HG03064 (cell line): Measurements from ENCODE around the gene CCDC88C.

Experiments
- ATAC-seq: cut with Tn5 transposase; IDR thresholded peaks from one replicate; pipeline ENCODE4 v1.9.1; 2021; ENCODE audit warnings: low read depth; ENCODE audit not compliant: unreplicated experiment

The CCDC88C gene

DNA sequence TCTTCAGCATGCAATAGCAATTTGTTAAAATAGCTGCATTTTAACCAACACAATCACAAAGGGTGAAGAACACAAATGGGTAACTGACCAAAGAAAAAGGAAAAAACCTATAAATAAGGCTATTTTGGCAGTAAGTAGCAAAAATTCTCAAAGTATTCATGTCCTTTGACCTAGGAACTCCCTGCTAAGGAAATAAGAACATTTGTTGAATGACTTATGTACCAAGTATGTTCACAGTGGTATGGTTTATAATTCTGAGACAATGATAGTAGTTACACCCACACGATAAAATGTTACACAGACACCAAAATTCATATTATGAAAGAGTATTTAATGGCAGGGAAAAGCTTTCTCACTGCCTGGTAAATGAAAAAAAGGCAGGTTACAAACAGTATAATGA is 16.9 kb downstream of the CCDC88C start:
- no peak for ATAC-seq

- no peak for ATAC-seq
These were observed 17.6 kb downstream of the CCDC88C start for GRCh38 chr14:91399868-91400640.

DNA sequence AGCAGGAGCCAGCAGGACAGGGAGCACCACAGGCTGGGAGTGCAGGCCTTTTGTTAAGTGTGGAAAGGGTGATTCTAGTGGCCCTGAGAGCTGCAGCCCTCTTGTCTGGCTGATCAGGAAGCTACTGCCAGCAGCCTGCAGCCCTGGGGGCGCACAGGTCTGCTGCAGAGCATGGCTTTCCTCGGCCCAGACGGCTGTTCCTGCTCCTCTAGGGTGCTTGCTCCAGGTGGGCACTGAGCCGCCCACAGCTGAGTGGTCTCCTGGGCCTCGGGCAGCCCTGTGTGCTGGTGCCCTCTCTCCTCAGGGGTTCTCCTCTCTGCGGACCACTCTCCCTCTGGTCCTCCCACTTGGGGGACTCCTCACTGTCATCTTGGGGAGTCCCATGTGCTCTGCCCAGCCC is 18.9 kb downstream of the CCDC88C start:
- ATAC-seq = no peak

GRCh38 chr14:91397965-91398591 is 19.5 kb downstream of the CCDC88C start:
- no peak for ATAC-seq

DNA sequence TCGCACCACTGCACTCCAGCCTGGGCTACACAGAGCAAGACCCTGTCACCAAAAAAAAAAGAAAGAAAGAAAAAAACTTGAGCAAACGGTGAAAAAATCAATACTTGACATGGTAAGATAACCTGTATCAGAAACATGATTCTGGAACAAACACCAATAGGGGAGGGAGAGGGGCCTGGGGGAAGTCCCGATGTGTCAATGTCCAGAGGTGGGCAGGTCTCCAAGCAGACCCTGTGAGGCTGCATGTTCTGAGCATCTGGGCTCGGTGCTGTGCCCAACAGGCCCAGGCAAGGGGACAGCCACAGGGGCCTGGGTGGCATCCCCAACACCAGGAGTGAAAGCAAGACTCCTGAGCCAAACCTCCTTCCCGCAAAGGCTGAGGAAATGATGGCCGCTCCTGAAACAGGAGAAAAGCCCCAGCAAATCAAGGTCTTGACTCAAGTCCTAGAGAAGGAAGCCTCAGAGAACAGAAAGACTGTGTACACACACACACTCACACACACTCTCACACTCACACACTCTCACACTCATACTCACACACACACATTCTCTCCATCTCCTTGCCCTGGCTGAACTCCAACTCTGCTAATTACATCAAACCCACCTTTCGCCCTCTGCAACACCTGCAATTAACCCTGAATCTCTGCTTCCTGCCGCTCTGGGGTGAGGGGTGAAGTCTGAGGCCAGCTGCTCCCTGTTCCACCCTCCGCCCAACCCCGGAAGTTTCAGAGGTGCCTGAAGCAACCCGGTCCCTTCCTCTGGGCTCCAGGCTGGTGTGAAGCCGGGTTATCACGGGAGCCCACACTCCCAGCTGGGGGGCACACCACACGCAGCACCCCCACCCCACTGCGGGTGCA is 20.4 kb downstream of the CCDC88C start:
- peak; percentile 59 for ATAC-seq

GRCh38 chr14:91396013-91396660 is 21.5 kb downstream of the CCDC88C start:
- no peak for ATAC-seq

GRCh38 chr14:91395466-91395865 is 22.2 kb downstream of the CCDC88C start:
- no peak for ATAC-seq

DNA sequence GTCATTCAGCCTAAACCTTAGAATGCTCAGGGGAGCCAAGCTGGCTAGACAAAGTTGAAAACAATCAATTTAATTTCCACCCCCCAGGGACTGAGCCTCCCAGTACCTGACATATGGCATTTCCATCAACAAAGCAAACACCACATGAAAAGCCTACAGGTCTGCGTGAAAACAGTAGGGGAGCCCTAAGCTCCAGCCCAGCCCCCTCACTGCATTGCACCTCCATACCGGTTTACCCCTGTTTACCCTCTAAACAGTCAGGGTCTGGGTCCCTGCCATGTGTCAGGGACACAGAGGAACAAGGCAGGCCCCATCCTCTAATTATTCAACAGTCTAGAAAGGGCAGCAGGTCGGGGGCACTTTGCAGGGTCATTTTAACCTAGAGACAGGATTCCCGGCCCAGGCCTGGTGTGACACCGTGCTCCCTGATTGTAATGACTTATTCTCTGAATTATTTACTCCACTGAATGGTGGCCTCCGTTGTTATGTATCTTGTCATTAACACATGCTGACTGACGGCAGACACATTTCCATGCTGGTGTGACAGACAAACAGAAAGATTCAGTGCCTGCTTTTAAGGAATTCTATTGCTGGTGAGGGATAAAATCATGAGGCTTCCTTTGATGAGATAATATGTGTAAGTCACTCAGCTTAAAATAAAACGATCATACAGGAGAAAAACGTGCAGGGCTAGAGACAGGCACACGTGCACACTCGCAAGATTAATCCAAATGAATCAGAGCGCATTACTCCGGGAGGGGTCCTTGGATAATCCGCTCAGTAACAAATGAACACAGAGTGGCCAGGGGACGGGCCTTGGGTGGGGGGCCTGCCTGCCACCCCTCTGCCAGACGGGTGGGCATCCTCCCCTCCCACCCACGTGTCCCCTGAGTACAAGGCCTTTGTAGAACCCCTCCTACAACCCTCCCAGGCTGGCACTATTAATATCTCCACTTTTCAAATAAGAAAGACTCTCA is 23.2 kb downstream of the CCDC88C start:
- ATAC-seq = no peak

DNA sequence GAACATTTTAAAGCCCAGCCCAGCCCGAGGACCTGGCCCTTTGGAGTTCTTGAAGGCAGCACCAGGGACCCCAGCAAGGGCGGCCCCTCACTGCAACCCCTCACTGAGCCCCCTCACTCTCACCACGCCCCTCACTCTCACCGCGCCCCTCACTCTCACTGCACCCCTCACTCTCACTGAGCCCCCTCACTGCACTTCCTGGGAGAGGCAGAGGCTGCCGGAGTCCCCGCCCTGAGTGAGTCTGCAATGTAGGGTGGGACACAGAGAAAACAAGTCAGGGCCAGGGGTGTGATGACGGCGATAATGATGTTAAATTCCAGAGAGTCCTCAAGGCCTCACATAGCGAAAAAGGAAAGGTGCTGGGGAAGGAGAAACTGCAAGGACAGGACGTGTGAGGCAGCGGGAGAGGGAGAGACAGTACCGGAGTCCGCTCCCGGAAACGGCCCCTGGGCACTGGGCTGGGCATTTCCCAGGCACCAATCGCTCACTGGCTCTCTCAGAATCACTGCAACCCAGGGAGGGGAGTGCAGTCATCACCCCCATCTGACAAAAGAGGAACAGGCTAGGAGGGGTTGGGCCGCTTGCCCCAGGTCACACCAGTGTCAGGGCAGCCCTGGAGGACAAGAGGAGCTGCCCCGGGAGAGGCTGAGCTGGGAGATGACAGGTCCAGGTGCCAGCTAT is 24.9 kb downstream of the CCDC88C start:
- no peak for ATAC-seq

GRCh38 chr14:91390165-91390778 is 27.3 kb downstream of the CCDC88C start:
- ATAC-seq = no peak

DNA sequence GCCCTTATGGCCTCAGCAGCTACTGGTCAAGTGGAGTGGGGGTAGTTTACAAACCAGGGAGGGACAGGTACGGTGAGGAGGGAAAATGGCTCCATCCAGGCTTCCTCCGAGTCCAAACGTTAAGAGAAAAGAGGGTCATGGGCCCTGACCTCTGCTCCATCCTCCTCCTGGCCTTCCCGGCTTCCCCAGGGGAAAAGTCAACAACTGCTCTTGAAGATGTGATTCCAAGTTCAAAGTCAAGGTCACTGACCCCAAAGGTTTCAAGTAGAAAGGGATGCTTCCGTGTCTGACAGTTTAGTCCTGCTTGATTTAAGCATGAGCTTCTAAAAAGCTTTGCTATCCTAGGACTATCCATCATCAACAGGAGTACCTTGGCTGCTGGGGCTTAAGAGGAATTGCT is 28.5 kb downstream of the CCDC88C start:
- no peak for ATAC-seq

DNA sequence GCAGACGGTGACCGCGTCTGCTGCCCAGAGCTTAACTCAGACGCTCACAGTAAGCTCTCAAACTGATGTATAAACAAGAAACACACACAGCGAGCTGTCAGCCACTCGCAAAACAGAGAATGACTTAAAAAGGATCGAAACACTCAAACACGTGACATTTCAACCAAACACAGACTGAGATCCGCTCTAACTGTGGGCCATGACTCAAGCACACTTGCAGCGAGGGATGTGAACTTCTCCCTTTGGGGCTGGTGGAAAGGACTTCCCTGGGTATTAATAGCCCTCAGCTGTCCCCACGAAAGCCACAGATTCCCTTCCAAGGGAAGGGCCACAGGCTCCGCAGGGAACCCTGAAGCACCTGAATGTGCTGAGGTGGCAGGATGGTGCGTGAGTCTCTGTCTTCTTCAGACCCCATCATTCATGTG is 29.1 kb downstream of the CCDC88C start:
- ATAC-seq = peak; percentile 82

DNA sequence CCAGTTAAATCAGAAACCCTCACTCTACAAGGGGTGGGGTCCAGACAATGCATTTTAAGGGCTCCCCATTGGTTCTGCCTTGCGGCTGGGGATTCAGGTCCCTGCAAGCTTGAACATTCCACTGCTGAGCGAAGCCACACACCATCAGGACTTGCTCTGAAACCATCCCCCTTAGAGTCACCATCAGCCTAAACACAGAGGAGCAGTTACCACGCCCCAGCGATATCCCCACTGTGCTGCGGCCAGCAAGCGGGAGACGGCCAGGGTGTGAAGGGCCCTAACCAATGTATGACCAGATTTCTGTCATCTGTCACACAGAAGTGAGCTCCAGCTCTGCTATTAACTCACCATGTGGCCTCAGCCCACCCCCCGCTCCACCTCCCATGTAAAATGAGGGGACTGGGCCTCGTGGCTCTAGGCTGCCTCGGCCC is 29.7 kb downstream of the CCDC88C start:
- no peak for ATAC-seq

GRCh38 chr14:91387169-91387835 is 30.3 kb downstream of the CCDC88C start:
- ATAC-seq = no peak

DNA sequence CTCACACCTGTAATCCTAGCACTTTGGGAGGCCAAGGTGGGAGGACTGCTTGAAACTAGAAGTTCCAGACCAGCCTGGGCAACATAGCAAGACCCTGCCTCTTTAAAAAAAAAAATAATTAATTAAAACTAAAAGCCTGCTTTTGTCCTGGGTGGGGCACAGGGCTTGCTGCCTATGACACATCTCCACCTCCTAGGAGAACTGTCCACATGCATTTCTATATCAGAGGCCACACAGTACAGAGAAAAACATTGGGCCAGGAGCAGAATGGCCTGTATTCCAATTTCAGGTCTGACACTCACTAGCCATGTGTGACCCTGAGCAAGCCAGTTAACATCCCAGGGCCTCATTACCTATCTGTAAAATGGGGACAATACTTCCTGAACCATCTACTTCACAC is 31.9 kb downstream of the CCDC88C start:
- ATAC-seq = no peak

- no peak for ATAC-seq
These were observed 32.4 kb downstream of the CCDC88C start for GRCh38 chr14:91385224-91385623.

DNA sequence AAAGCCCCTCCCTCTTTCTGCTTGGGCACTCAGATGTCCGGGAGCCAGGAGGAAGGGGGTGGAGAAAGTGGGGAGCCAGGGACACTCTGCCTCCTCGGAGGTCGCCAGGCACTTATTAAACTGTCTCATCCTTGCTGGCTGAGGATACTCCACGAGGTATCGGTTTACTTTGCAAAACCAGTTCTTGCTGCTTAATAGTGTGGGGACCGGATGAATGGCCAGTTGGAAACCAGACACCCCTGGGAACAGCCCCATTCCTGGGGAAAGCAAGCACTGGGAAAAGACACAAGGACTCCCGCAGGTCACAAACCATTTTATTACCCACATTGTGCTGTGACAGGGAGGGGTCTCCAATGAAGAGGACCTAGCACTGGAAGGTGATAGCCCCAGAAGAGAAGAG is 34.2 kb downstream of the CCDC88C start:
- no peak for ATAC-seq
